Measurements from ENCODE around the gene VWA5B1.

DNA sequence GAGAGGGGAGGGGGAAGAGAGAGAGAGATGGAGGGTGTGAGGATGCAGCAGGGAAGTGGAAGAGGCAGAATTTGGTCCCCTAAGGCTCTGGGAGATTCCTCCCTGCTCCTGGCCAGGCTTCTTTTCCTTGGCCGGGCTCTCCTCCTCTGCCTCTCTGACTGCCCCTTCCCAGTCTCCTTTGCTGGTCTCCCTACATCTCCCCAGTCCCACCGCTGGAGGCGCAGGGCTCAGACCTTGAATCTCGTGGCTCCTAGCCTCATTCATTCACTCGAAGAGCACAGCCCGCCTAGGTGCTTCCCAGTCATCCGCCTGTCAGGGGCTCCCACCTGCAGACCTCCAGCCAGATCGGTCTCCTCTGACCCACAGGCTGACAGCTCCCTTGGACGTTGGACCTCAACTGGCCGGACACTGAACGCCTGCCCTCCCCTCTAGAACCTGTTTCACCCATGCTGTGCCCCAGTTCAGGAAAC is 76.5 kb downstream of the VWA5B1 start:
- TF ChIP-seq, protein P1, sequence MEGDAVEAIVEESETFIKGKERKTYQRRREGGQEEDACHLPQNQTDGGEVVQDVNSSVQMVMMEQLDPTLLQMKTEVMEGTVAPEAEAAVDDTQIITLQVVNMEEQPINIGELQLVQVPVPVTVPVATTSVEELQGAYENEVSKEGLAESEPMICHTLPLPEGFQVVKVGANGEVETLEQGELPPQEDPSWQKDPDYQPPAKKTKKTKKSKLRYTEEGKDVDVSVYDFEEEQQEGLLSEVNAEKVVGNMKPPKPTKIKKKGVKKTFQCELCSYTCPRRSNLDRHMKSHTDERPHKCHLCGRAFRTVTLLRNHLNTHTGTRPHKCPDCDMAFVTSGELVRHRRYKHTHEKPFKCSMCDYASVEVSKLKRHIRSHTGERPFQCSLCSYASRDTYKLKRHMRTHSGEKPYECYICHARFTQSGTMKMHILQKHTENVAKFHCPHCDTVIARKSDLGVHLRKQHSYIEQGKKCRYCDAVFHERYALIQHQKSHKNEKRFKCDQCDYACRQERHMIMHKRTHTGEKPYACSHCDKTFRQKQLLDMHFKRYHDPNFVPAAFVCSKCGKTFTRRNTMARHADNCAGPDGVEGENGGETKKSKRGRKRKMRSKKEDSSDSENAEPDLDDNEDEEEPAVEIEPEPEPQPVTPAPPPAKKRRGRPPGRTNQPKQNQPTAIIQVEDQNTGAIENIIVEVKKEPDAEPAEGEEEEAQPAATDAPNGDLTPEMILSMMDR (IDR thresholded peaks at IDR 0.05), result no peak
- TF ChIP-seq POLR2AphosphoS5 (IDR thresholded peaks at IDR 0.05; ENCODE audit: insufficient read depth in 1 of 2, low read depth in 1 of 2), result no peak
- TF ChIP-seq POLR2A (IDR thresholded peaks at IDR 0.05), result no peak

Data from vagina (tissue), 2 donors.